ENCODE data around the gene WWOX.

DNA sequence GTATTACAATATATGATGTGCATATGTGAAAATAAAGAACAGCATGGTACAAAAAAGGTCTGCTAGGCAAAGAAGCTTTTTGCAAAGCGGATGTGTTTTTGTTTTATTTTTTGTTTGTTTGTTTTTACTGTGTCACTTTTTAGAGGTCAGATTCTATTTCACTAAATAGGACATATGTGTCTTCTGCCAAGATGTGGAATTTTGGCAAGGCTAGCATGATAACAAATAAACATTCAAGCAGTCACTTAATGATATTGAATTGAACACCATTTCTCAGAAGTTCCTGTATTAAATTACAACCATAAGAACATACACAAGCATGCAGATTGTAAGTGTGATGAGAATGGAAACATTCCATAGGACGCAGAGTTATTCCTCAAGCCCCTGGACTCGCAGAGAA is 492.7 kb downstream of the WWOX start:
- TF ChIP-seq, protein P1, sequence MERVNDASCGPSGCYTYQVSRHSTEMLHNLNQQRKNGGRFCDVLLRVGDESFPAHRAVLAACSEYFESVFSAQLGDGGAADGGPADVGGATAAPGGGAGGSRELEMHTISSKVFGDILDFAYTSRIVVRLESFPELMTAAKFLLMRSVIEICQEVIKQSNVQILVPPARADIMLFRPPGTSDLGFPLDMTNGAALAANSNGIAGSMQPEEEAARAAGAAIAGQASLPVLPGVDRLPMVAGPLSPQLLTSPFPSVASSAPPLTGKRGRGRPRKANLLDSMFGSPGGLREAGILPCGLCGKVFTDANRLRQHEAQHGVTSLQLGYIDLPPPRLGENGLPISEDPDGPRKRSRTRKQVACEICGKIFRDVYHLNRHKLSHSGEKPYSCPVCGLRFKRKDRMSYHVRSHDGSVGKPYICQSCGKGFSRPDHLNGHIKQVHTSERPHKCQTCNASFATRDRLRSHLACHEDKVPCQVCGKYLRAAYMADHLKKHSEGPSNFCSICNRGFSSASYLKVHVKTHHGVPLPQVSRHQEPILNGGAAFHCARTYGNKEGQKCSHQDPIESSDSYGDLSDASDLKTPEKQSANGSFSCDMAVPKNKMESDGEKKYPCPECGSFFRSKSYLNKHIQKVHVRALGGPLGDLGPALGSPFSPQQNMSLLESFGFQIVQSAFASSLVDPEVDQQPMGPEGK (CRISPR knock-in tag; IDR thresholded peaks at IDR 0.05; ENCODE audit: borderline replicate concordance), result no peak
- TF ChIP-seq ARNTL (CRISPR knock-in tag; IDR thresholded peaks at IDR 0.05; ENCODE audit: borderline replicate concordance, low read depth), result no peak
- no peak for TF ChIP-seq ZFP30 (CRISPR knock-in tag; IDR thresholded peaks at IDR 0.05)
- TF ChIP-seq, protein P2, sequence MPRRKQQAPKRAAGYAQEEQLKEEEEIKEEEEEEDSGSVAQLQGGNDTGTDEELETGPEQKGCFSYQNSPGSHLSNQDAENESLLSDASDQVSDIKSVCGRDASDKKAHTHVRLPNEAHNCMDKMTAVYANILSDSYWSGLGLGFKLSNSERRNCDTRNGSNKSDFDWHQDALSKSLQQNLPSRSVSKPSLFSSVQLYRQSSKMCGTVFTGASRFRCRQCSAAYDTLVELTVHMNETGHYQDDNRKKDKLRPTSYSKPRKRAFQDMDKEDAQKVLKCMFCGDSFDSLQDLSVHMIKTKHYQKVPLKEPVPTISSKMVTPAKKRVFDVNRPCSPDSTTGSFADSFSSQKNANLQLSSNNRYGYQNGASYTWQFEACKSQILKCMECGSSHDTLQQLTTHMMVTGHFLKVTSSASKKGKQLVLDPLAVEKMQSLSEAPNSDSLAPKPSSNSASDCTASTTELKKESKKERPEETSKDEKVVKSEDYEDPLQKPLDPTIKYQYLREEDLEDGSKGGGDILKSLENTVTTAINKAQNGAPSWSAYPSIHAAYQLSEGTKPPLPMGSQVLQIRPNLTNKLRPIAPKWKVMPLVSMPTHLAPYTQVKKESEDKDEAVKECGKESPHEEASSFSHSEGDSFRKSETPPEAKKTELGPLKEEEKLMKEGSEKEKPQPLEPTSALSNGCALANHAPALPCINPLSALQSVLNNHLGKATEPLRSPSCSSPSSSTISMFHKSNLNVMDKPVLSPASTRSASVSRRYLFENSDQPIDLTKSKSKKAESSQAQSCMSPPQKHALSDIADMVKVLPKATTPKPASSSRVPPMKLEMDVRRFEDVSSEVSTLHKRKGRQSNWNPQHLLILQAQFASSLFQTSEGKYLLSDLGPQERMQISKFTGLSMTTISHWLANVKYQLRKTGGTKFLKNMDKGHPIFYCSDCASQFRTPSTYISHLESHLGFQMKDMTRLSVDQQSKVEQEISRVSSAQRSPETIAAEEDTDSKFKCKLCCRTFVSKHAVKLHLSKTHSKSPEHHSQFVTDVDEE (CRISPR knock-in tag; IDR thresholded peaks at IDR 0.05), result no peak
- TF ChIP-seq ISL1 (CRISPR knock-in tag; IDR thresholded peaks at IDR 0.05), result no peak
- TF ChIP-seq ZNF565 (CRISPR knock-in tag; conservative IDR thresholded peaks at IDR 0.05; ENCODE audit: low read depth), result no peak
- TF ChIP-seq RARB (CRISPR knock-in tag; IDR thresholded peaks at IDR 0.05), result no peak
- TF ChIP-seq ZFP3 (CRISPR knock-in tag; IDR thresholded peaks at IDR 0.05), result no peak
- TF ChIP-seq SNAI2 (CRISPR knock-in tag; IDR thresholded peaks at IDR 0.05), result no peak
- TF ChIP-seq TCF4 (CRISPR knock-in tag; IDR thresholded peaks at IDR 0.05; ENCODE audit: borderline replicate concordance), result no peak

All from SK-N-SH treated with all-trans-retinoic acid at 6 μM for 48 hours (cell line).